IMR-90 (cell line): ENCODE data around the gene LRRC47.

Experiments used
- BHLHE40 ChIP-seq: fragments of 150-350 bp; IDR thresholded peaks from 2 replicates; pipeline ENCODE4 v1.6.1; 2016; ENCODE audit warnings: mild to moderate bottlenecking, low read depth, low read length
- CEBPB ChIP-seq: IDR thresholded peaks from 2 replicates; pipeline ENCODE4 v1.6.1; 2012; ENCODE audit warnings: low read depth, low read length, improper control_type of control experiment
- FOS ChIP-seq: fragments of 150-350 bp; IDR thresholded peaks from 2 replicates; pipeline ENCODE4 v1.6.1; 2016; ENCODE audit warnings: low read depth, low read length
- MAFK ChIP-seq: IDR thresholded peaks from 2 replicates; pipeline ENCODE4 v1.6.1; 2012; ENCODE audit warnings: low read depth, low read length, improper control_type of control experiment
- MXI1 ChIP-seq: IDR thresholded peaks from 2 replicates; pipeline ENCODE4 v1.6.1; 2012; ENCODE audit warnings: low read depth, mild to moderate bottlenecking, low read length, moderate library complexity, borderline replicate concordance
- POLR2A ChIP-seq: IDR thresholded peaks from 2 replicates; pipeline ENCODE4 v1.6.1; 2012; ENCODE audit warnings: mild to moderate bottlenecking, low read depth, low read length
- RAD21 ChIP-seq: IDR thresholded peaks from 2 replicates; pipeline ENCODE4 v1.6.1; 2012; ENCODE audit warnings: low read length, improper control_type of control experiment
- RFX5 ChIP-seq: IDR thresholded peaks from 2 replicates; pipeline ENCODE4 v1.8.0; 2012; ENCODE audit warnings: low read depth, mild to moderate bottlenecking, low read length, moderate library complexity
- SMC3 ChIP-seq: fragments of 150-350 bp; IDR thresholded peaks from 2 replicates; pipeline ENCODE4 v1.6.1; 2016; ENCODE audit warnings: low read depth, mild to moderate bottlenecking, antibody characterized with exemption, low read length, moderate library complexity
- TF ChIP-seq, protein P1 (sequence below): conservative IDR thresholded peaks from 2 replicates; pipeline ENCODE4 v1.5.1; 2012; ENCODE audit warnings: mild to moderate bottlenecking, low read depth, low read length, improper control_type of control experiment
- TF ChIP-seq, protein P2 (sequence below): fragments of 150-350 bp; IDR thresholded peaks from 2 replicates; pipeline ENCODE4 v1.6.1; 2016; ENCODE audit warnings: low read depth, mild to moderate bottlenecking, low read length, moderate library complexity, borderline replicate concordance

DNA sequence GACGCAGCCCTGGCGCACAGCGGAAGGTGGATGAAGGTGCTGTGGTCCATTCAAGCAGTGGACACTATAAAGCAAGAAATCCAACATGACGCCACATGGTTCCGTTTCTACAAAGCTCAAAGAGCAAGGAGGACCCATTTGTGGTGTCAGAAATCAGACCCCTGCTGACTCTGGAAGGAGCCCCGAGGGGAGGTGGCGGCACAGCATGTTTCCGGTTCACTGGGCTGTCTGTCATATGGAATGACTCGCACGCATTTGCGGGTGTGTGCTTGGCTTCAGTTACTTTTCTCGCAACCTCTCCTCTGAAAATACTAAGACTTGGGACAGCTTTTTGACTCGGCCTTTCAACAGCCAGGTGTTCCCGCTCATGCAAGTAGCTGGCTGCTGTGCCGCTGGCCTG, 29.1 kb upstream of the LRRC47 start:
- no peak for TF ChIP-seq SMC3
- TF ChIP-seq, protein P1, sequence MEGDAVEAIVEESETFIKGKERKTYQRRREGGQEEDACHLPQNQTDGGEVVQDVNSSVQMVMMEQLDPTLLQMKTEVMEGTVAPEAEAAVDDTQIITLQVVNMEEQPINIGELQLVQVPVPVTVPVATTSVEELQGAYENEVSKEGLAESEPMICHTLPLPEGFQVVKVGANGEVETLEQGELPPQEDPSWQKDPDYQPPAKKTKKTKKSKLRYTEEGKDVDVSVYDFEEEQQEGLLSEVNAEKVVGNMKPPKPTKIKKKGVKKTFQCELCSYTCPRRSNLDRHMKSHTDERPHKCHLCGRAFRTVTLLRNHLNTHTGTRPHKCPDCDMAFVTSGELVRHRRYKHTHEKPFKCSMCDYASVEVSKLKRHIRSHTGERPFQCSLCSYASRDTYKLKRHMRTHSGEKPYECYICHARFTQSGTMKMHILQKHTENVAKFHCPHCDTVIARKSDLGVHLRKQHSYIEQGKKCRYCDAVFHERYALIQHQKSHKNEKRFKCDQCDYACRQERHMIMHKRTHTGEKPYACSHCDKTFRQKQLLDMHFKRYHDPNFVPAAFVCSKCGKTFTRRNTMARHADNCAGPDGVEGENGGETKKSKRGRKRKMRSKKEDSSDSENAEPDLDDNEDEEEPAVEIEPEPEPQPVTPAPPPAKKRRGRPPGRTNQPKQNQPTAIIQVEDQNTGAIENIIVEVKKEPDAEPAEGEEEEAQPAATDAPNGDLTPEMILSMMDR, result no peak
- no peak for TF ChIP-seq POLR2A
- no peak for TF ChIP-seq BHLHE40
- TF ChIP-seq MXI1, result no peak
- TF ChIP-seq RAD21, result no peak
- no peak for TF ChIP-seq CEBPB
- TF ChIP-seq MAFK, result no peak
- no peak for TF ChIP-seq RFX5
- no peak for TF ChIP-seq FOS
- TF ChIP-seq, protein P2, sequence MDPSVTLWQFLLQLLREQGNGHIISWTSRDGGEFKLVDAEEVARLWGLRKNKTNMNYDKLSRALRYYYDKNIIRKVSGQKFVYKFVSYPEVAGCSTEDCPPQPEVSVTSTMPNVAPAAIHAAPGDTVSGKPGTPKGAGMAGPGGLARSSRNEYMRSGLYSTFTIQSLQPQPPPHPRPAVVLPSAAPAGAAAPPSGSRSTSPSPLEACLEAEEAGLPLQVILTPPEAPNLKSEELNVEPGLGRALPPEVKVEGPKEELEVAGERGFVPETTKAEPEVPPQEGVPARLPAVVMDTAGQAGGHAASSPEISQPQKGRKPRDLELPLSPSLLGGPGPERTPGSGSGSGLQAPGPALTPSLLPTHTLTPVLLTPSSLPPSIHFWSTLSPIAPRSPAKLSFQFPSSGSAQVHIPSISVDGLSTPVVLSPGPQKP, result no peak
